Astrocyte (in vitro differentiated cells and primary cell): ENCODE results near the gene TUBB. TPM values are rescaled to one million over a fixed set of nuclear protein-coding genes. Genes with fewer than 3 reads are reported as not detected.
"Not testable (repeated sequence)": the region's sequence is repeated elsewhere in the genome, so short reads cannot be mapped to it uniquely, and the experiment has no call there.

Source experiments
- DNase-seq: peaks from one replicate; pipeline ENCODE4 v3.0.0-alpha.2; 2010; ENCODE audit warnings: low read depth
- FAIRE-seq: peaks from 2 replicates; lab custom pipeline; 2011; peaks lifted over from hg19 to GRCh38; lab: Jason Lieb, UNC
- H2AFZ ChIP-seq: 2 replicates; pipeline ENCODE4 v1.6.0; 2012; ENCODE audit warnings: low read depth, low read length, inconsistent platforms
- H3K27ac ChIP-seq: 2 replicates; pipeline ENCODE4 v1.5.1; 2011; ENCODE audit warnings: low read depth, low read length, inconsistent platforms
- H3K27me3 ChIP-seq: 2 replicates; pipeline ENCODE4 v1.6.0; 2011; ENCODE audit warnings: low read length, inconsistent platforms; ENCODE audit not compliant: insufficient read depth
- H3K36me3 ChIP-seq: 2 replicates; pipeline ENCODE4 v1.5.1; 2011; ENCODE audit warnings: low read length, inconsistent platforms; ENCODE audit not compliant: insufficient read depth
- H3K4me1 ChIP-seq: 2 replicates; pipeline ENCODE4 v1.5.1; 2011; ENCODE audit warnings: low read length, inconsistent platforms; ENCODE audit not compliant: insufficient read depth
- H3K4me2 ChIP-seq: 2 replicates; pipeline ENCODE4 v1.6.0; 2012; ENCODE audit warnings: low read length, inconsistent platforms
- H3K4me3 ChIP-seq: 2 replicates; pipeline ENCODE4 v1.5.1; 2011; ENCODE audit warnings: low read depth, mild to moderate bottlenecking, low read length, inconsistent platforms; ENCODE audit not compliant: insufficient read depth
- H3K79me2 ChIP-seq: 2 replicates; pipeline ENCODE4 v1.6.0; 2012; ENCODE audit warnings: mild to moderate bottlenecking, low read length, inconsistent platforms; ENCODE audit not compliant: insufficient read depth
- H3K9ac ChIP-seq: 2 replicates; pipeline ENCODE4 v1.6.0; 2012; ENCODE audit warnings: mild to moderate bottlenecking, low read length, inconsistent platforms
- H3K9me3 ChIP-seq: 2 replicates; pipeline ENCODE4 v1.5.1; 2012; ENCODE audit warnings: low read depth, mild to moderate bottlenecking, low read length, inconsistent platforms; ENCODE audit not compliant: insufficient read depth
- H4K20me1 ChIP-seq: 2 replicates; pipeline ENCODE4 v1.6.0; 2012; ENCODE audit warnings: low read length, inconsistent platforms; ENCODE audit not compliant: insufficient read depth
- H3K27ac Mint-ChIP-seq: one replicate; pipeline ENCODE4 v1.8.0; 2021; ENCODE audit warnings: mild to moderate bottlenecking, mixed read lengths; ENCODE audit not compliant: unreplicated experiment
- H3K27me3 Mint-ChIP-seq: one replicate; pipeline ENCODE4 v1.8.0; 2021; ENCODE audit warnings: low read depth, mixed read lengths; ENCODE audit not compliant: unreplicated experiment
- H3K36me3 Mint-ChIP-seq: one replicate; pipeline ENCODE4 v1.8.0; 2021; ENCODE audit warnings: low read depth, mixed read lengths; ENCODE audit not compliant: unreplicated experiment
- H3K4me1 Mint-ChIP-seq: one replicate; pipeline ENCODE4 v1.8.0; 2021; ENCODE audit warnings: low read depth, mixed read lengths; ENCODE audit not compliant: unreplicated experiment
- H3K4me3 Mint-ChIP-seq: one replicate; pipeline ENCODE4 v1.8.0; 2021; ENCODE audit warnings: mild to moderate bottlenecking, moderate library complexity, mixed read lengths; ENCODE audit not compliant: unreplicated experiment
- H3K9me3 Mint-ChIP-seq: one replicate; pipeline ENCODE4 v1.8.0; 2021; ENCODE audit warnings: mild to moderate bottlenecking, mixed read lengths; ENCODE audit not compliant: unreplicated experiment
- CTCF ChIP-seq: IDR thresholded peaks from 2 replicates; pipeline ENCODE4 v1.5.1; 2011; ENCODE audit warnings: low read depth, mild to moderate bottlenecking, inconsistent platforms, low read length, moderate library complexity; ENCODE audit not compliant: insufficient read depth
- EZH2 ChIP-seq: IDR thresholded peaks from 2 replicates; pipeline ENCODE4 v1.6.1; 2012; ENCODE audit warnings: mild to moderate bottlenecking, low read length, inconsistent platforms; ENCODE audit not compliant: insufficient read depth
- total RNA-seq: library from RNA; stranded (reverse); gene quantifications from 2 replicates; pipeline ENCODE4 v1.2.1, GENCODE V29; 2021

TUBB gene
- total RNA-seq, 1 donor from 2014 or later, result 887 TPM

GRCh38 chr6:30717845-30718720, 2.1 kb upstream of the TUBB start:
- not testable (repeated sequence) for H3K27me3 Mint-ChIP-seq, H3K27me3 ChIP-seq, FAIRE-seq, H3K9me3 Mint-ChIP-seq, H2AFZ ChIP-seq, H3K9me3 ChIP-seq, DNase-seq
- peak overlapping the region; percentile 90 for H3K27ac ChIP-seq
- Mint-ChIP-seq H3K4me1 (peaks cover 22% of the 10 kb centered on the region), H3K36me3 (peaks cover 24% of the 10 kb centered on the region), H3K27ac (peak overlapping the region; percentile 100), H3K4me3 (peak overlapping the region; percentile 100)
- peaks cover 23% of the 10 kb centered on the region for H3K4me1 ChIP-seq
- peaks cover 12% of the 10 kb centered on the region for H3K36me3 ChIP-seq
- peak overlapping the region; percentile 74 for H3K9ac ChIP-seq
- peak overlapping the region; percentile 89 for H3K4me2 ChIP-seq
- peaks cover 61% of the 10 kb centered on the region for H3K79me2 ChIP-seq
- H3K4me3 ChIP-seq, result peak overlapping the region; percentile 47
- peaks cover 17% of the 10 kb centered on the region for H4K20me1 ChIP-seq

DNA sequence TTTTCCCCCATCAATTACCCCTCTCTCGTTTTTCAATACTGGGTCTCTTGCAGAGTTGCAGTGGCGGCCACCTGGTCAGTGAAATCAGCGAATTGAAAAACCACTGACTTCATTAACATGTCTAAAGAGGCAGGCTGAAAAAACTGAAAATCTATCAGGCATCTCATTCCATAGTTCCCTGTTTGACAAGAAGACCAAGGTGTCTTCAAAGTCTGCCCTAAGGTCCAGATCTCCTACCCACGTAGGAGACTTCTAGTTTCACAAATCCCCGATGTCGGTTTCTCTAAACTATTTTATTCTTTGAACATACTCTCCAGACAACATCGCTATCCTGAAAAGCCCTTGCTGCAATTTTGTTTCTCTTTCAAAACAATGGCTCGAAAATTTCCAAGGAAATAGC, 796 bp upstream of the TUBB start:
- Mint-ChIP-seq H3K27me3 (no peaks in the 10 kb centered on the region), H3K4me3 (peak overlapping the region; percentile 100), H3K36me3 (peaks cover 26% of the 10 kb centered on the region), H3K4me1 (peaks cover 34% of the 10 kb centered on the region), H3K9me3 (no peaks in the 10 kb centered on the region), H3K27ac (peak overlapping the region; percentile 98)
- Histone ChIP-seq H3K9me3 (no peaks in the 10 kb centered on the region), H3K36me3 (peaks cover 17% of the 10 kb centered on the region), H3K27me3 (no peaks in the 10 kb centered on the region), H3K4me3 (peak overlapping the region; percentile 97), H3K9ac (peak overlapping the region; percentile 97), H4K20me1 (peaks cover 29% of the 10 kb centered on the region), H3K4me2 (peak overlapping the region; percentile 89), H2AFZ (peak overlapping the region; percentile 4), H3K27ac (peak overlapping the region; percentile 90), H3K4me1 (peaks cover 33% of the 10 kb centered on the region), H3K79me2 (peaks cover 73% of the 10 kb centered on the region)
- FAIRE-seq (no peak), DNase-seq (no peak)
- TF ChIP-seq EZH2 (no peak), CTCF (no peak)

DNA sequence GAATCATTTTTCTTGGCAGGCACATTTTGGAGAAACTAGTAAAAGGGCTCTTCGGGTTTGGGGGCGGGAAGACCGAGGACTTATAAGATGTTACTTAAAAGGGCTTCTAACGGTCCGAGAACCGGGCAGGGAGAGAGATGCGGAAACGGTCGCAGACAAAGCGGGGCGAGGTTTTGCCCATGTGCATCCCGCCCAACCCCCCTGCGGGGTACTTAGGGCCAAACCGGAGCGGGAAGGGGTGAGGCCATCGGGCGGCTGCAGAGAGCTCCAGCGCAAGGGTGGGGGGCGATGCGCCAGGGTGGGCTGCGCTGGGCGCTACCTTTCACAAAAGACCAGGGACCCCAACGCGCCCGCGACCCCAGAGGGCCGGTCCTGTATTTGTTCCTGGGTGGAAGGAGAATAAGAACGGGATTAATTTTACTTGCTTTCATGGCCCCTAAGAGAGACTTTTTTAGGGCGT, 616 bp downstream of the TUBB start:
- Mint-ChIP-seq H3K27ac (peak overlapping the region; percentile 98), H3K4me3 (peak overlapping the region; percentile 100), H3K27me3 (no peaks in the 10 kb centered on the region), H3K4me1 (peaks cover 44% of the 10 kb centered on the region), H3K36me3 (peaks cover 30% of the 10 kb centered on the region), H3K9me3 (no peaks in the 10 kb centered on the region)
- H3K4me1 ChIP-seq, result peaks cover 47% of the 10 kb centered on the region
- peak overlapping the region; percentile 97 for H3K9ac ChIP-seq
- peak overlapping the region; percentile 90 for H3K27ac ChIP-seq
- TF ChIP-seq CTCF (no peak), EZH2 (no peak)
- no peak for FAIRE-seq
- DNase-seq, result no peak
- H3K27me3 ChIP-seq, result no peaks in the 10 kb centered on the region
- peak overlapping the region; percentile 89 for H3K4me2 ChIP-seq
- peaks cover 44% of the 10 kb centered on the region for H4K20me1 ChIP-seq
- H2AFZ ChIP-seq, result no peak overlapping the region
- H3K79me2 ChIP-seq, result peaks cover 82% of the 10 kb centered on the region
- peaks cover 31% of the 10 kb centered on the region for H3K36me3 ChIP-seq
- no peaks in the 10 kb centered on the region for H3K9me3 ChIP-seq
- peak overlapping the region; percentile 97 for H3K4me3 ChIP-seq
